H9 (cell line): ENCODE results near the gene CISD1. TPM values are rescaled to one million over a fixed set of nuclear protein-coding genes. Genes with fewer than 3 reads are reported as not detected.

Experiments
- DNase-seq: peaks from one replicate; pipeline ENCODE4 v3.0.0-alpha.2; 2017
- H2AFZ ChIP-seq: one replicate; pipeline ENCODE4 v1.6.1; 2013; ENCODE audit warnings: mild to moderate bottlenecking, low read length, control low read depth, moderate library complexity
- H2AK5ac ChIP-seq: 2 replicates; pipeline ENCODE4 v1.6.1; 2013; ENCODE audit warnings: low read length, control low read depth, mixed read lengths; ENCODE audit not compliant: insufficient read length
- H2BK120ac ChIP-seq: one replicate; pipeline ENCODE4 v1.6.1; 2013; ENCODE audit warnings: low read depth, mild to moderate bottlenecking, low read length, control low read depth, inconsistent platforms; ENCODE audit not compliant: poor library complexity, severe bottlenecking
- H2BK12ac ChIP-seq: 2 replicates; pipeline ENCODE4 v1.6.1; 2013; ENCODE audit warnings: low read length, control low read depth, mixed read lengths, low read depth; ENCODE audit not compliant: insufficient read length
- H2BK15ac ChIP-seq: 2 replicates; pipeline ENCODE4 v1.6.1; 2013; ENCODE audit warnings: low read depth, low read length, control low read depth
- H2BK20ac ChIP-seq: one replicate; pipeline ENCODE4 v1.6.1; 2013; ENCODE audit warnings: low read depth, mild to moderate bottlenecking, low read length, control low read depth, inconsistent platforms; ENCODE audit not compliant: poor library complexity, severe bottlenecking
- H2BK5ac ChIP-seq: 2 replicates; pipeline ENCODE4 v1.6.1; 2013; ENCODE audit warnings: low read length, control low read depth, mixed read lengths; ENCODE audit not compliant: insufficient read length
- H3K14ac ChIP-seq: 2 replicates; pipeline ENCODE4 v1.6.1; 2013; ENCODE audit warnings: low read length, control low read depth; ENCODE audit not compliant: insufficient read depth
- H3K18ac ChIP-seq: 2 replicates; pipeline ENCODE4 v1.6.1; 2013; ENCODE audit warnings: low read depth, mild to moderate bottlenecking, mixed read lengths, low read length, control low read depth; ENCODE audit not compliant: insufficient read length
- H3K23ac ChIP-seq: 2 replicates; pipeline ENCODE4 v1.6.1; 2013; ENCODE audit warnings: low read length, control low read depth, mixed read lengths, low read depth; ENCODE audit not compliant: insufficient read length
- H3K23me2 ChIP-seq: 2 replicates; pipeline ENCODE4 v1.6.1; 2013; ENCODE audit warnings: low read depth, mild to moderate bottlenecking, mixed read lengths, low read length, control low read depth; ENCODE audit not compliant: insufficient read length, poor library complexity, severe bottlenecking
- H3K27ac ChIP-seq: 2 replicates; pipeline ENCODE4 v1.5.1; 2013; ENCODE audit warnings: low read length, control low read depth, mixed read lengths, low read depth; ENCODE audit not compliant: insufficient read length
- H3K27me3 ChIP-seq: 2 replicates; pipeline ENCODE4 v1.6.1; 2013; ENCODE audit warnings: low read length, control low read depth, inconsistent platforms; ENCODE audit not compliant: insufficient read depth
- H3K4ac ChIP-seq: 2 replicates; pipeline ENCODE4 v1.6.1; 2013; ENCODE audit warnings: low read depth, mild to moderate bottlenecking, control low read depth, inconsistent platforms, low read length, moderate library complexity
- H3K4me1 ChIP-seq: 2 replicates; pipeline ENCODE4 v1.6.1; 2013; ENCODE audit warnings: low read length, control low read depth, inconsistent platforms; ENCODE audit not compliant: insufficient read depth
- H3K4me2 ChIP-seq: 2 replicates; pipeline ENCODE4 v1.6.1; 2013; ENCODE audit warnings: low read length, control low read depth, mixed read lengths; ENCODE audit not compliant: insufficient read length, insufficient read depth
- H3K56ac ChIP-seq: 2 replicates; pipeline ENCODE4 v1.6.1; 2013; ENCODE audit warnings: low read depth, mild to moderate bottlenecking, mixed read lengths, low read length, control low read depth; ENCODE audit not compliant: insufficient read length
- H3K79me1 ChIP-seq: 2 replicates; pipeline ENCODE4 v1.6.1; 2013; ENCODE audit warnings: low read depth, mild to moderate bottlenecking, moderate library complexity, low read length, control low read depth, inconsistent platforms; ENCODE audit not compliant: insufficient read depth, poor library complexity, severe bottlenecking
- H3K79me2 ChIP-seq: 2 replicates; pipeline ENCODE4 v1.6.1; 2013; ENCODE audit warnings: low read length, control low read depth, inconsistent platforms; ENCODE audit not compliant: insufficient read depth
- H3K9ac ChIP-seq: 2 replicates; pipeline ENCODE4 v1.6.1; 2013; ENCODE audit warnings: low read length, control low read depth, mixed read lengths; ENCODE audit not compliant: insufficient read length; ENCODE audit errors: extremely low read depth
- H3K9me3 ChIP-seq: one replicate; pipeline ENCODE4 v1.6.1; 2013; ENCODE audit warnings: low read depth, low read length, inconsistent platforms; ENCODE audit not compliant: control insufficient read depth
- H3T11ph ChIP-seq: one replicate; pipeline ENCODE4 v1.6.1; 2013; ENCODE audit warnings: mild to moderate bottlenecking, low read length, control low read depth, inconsistent platforms
- H4K20me1 ChIP-seq: one replicate; pipeline ENCODE4 v1.6.1; 2013; ENCODE audit not compliant: control insufficient read depth, insufficient read length, insufficient read depth
- H4K5ac ChIP-seq: 2 replicates; pipeline ENCODE4 v1.6.1; 2013; ENCODE audit warnings: low read depth, mild to moderate bottlenecking, mixed read lengths, low read length, control low read depth; ENCODE audit not compliant: insufficient read length
- H4K8ac ChIP-seq: replicated peaks from 2 replicates; pipeline ENCODE4 v1.6.1; 2013; ENCODE audit warnings: low read length, control low read depth, mixed read lengths, low read depth; ENCODE audit not compliant: insufficient read length
- H4K91ac ChIP-seq: 2 replicates; pipeline ENCODE4 v1.6.1; 2013; ENCODE audit warnings: low read depth, mild to moderate bottlenecking, moderate library complexity, mixed read lengths, low read length, control low read depth; ENCODE audit not compliant: insufficient read length
- H3K27ac Mint-ChIP-seq, 3 experiments: 2 replicates in 2 of 3; 3 replicates in 1 of 3; pipeline ENCODE4 v1.8.0; 2020 to 2021; ENCODE audit warnings: mixed read lengths in 3 of 3, mild to moderate bottlenecking in 1 of 3, moderate library complexity in 1 of 3
- H3K27me3 Mint-ChIP-seq: 2 replicates; pipeline ENCODE4 v1.8.0; 2021; ENCODE audit warnings: low read depth, mild to moderate bottlenecking, moderate library complexity, mixed read lengths
- H3K36me3 Mint-ChIP-seq, 3 experiments: 2 replicates in 2 of 3; 3 replicates in 1 of 3; pipeline ENCODE4 v1.8.0; 2020 to 2021; ENCODE audit warnings: low read depth in 3 of 3, mixed read lengths in 3 of 3; ENCODE audit not compliant: insufficient read depth in 1 of 3
- H3K4me1 Mint-ChIP-seq, 2 experiments: 2 replicates each; pipeline ENCODE4 v1.8.0; 2020; ENCODE audit warnings: mixed read lengths in 2 of 2
- H3K4me3 Mint-ChIP-seq, 2 experiments: 2 replicates in 1 of 2; 3 replicates in 1 of 2; pipeline ENCODE4 v1.8.0; 2020 to 2021; ENCODE audit warnings: mild to moderate bottlenecking in 2 of 2, mixed read lengths in 2 of 2, moderate library complexity in 1 of 2
- H3K9me3 Mint-ChIP-seq, 2 experiments: 2 replicates in 1 of 2; 3 replicates in 1 of 2; pipeline ENCODE4 v1.8.0; 2020; ENCODE audit warnings: mild to moderate bottlenecking in 2 of 2, mixed read lengths in 2 of 2, moderate library complexity in 1 of 2
- CTCF ChIP-seq: fragments of 200-600 bp; sonication (generic); conservative IDR thresholded peaks from 3 replicates; pipeline ENCODE4 v1.8.0; 2021; ENCODE audit warnings: antibody characterized with exemption, mild to moderate bottlenecking
- total RNA-seq: library from RNA; stranded (reverse); gene quantifications from 2 replicates; pipeline ENCODE4 v1.2.1, GENCODE V29; 2021

Gene CISD1
- total RNA-seq, 1 experiment from 2014 or later, result 42.0 TPM

- no peak overlapping the region for H3K23ac ChIP-seq
- no peak overlapping the region for H2BK120ac ChIP-seq
- H2AK5ac ChIP-seq, result no peak overlapping the region
- no peak overlapping the region for H2BK12ac ChIP-seq
- H3K4me1 Mint-ChIP-seq, result no peaks in the 10 kb centered on the region
- H3K79me2 ChIP-seq, result no peaks in the 10 kb centered on the region
- H3T11ph ChIP-seq, result no peak overlapping the region
- no peak overlapping the region for H4K91ac ChIP-seq
- H4K20me1 ChIP-seq, result no peaks in the 10 kb centered on the region
- no peak overlapping the region for H3K27ac Mint-ChIP-seq
- no peak overlapping the region for H3K4me3 Mint-ChIP-seq
- no peaks in the 10 kb centered on the region for H3K4me1 ChIP-seq
- no peak overlapping the region for H4K8ac ChIP-seq
- H3K18ac ChIP-seq, result no peak overlapping the region
- H2BK20ac ChIP-seq, result no peak overlapping the region
- no peak for TF ChIP-seq CTCF
- no peak overlapping the region for H4K5ac ChIP-seq
- H2BK5ac ChIP-seq, result no peak overlapping the region
- DNase-seq, result no peak
- H3K9me3 ChIP-seq, result no peaks in the 10 kb centered on the region
- H3K9ac ChIP-seq, result no peak overlapping the region
- no peaks in the 10 kb centered on the region for H3K9me3 Mint-ChIP-seq
- no peaks in the 10 kb centered on the region for H3K27me3 ChIP-seq
- no peaks in the 10 kb centered on the region for H3K27me3 Mint-ChIP-seq
- no peak overlapping the region for H3K56ac ChIP-seq
- H3K4me2 ChIP-seq, result no peak overlapping the region
- no peak overlapping the region for H3K27ac ChIP-seq
- H3K36me3 Mint-ChIP-seq, result no peaks in the 10 kb centered on the region; a peak in 2 of 7 replicates
- no peak overlapping the region for H3K14ac ChIP-seq
- no peak overlapping the region for H3K4ac ChIP-seq
- H3K79me1 ChIP-seq, result no peaks in the 10 kb centered on the region
- no peaks in the 10 kb centered on the region for H3K23me2 ChIP-seq
- no peak overlapping the region for H2BK15ac ChIP-seq
- H2AFZ ChIP-seq, result no peak overlapping the region
Observed at GRCh38 chr10:58219875-58220274, 49.1 kb upstream of the CISD1 start.
